K562 (cell line): ENCODE results near the gene C1QTNF6. TPM values are rescaled to one million over a fixed set of nuclear protein-coding genes. Genes with fewer than 3 reads are reported as not detected.

Source experiments
- EP300 ChIP-seq: IDR thresholded peaks from 2 replicates; pipeline ENCODE4 v1.6.1; 2012; ENCODE audit warnings: low read length, improper control_type of control experiment
- MCM5 ChIP-seq: fragments of 450-650 bp; IDR thresholded peaks from 2 replicates; pipeline ENCODE4 v1.6.1; 2016; ENCODE audit warnings: low read depth
- MXI1 ChIP-seq: IDR thresholded peaks from 2 replicates; pipeline ENCODE4 v1.6.1; 2011; ENCODE audit warnings: low read depth, mild to moderate bottlenecking, improper control_type of control experiment, low read length
- PHB ChIP-seq: fragments of 250-450 bp; sonication (Bioruptor Pico); IDR thresholded peaks from 2 replicates; pipeline ENCODE4 v1.5.0; 2021
- RERE ChIP-seq: sonication (generic); formaldehyde crosslinking; IDR thresholded peaks from 2 replicates; pipeline ENCODE4 v1.8.0; 2023; ENCODE audit warnings: missing genetic modification reagents, mild to moderate bottlenecking, borderline replicate concordance
- XRCC5 ChIP-seq: fragments of 200-400 bp; formaldehyde crosslinking; IDR thresholded peaks from 2 replicates; pipeline ENCODE4 v1.6.1; 2017; ENCODE audit warnings: low read depth, mild to moderate bottlenecking, low read length
- ZNF124 ChIP-seq: sonication (generic); formaldehyde crosslinking; IDR thresholded peaks from 2 replicates; pipeline ENCODE4 v1.8.1; 2022; ENCODE audit warnings: missing genetic modification reagents
- ZNF133 ChIP-seq: fragments of 250-450 bp; sonication (Bioruptor Pico); IDR thresholded peaks from 2 replicates; pipeline ENCODE4 v1.4.0; 2020; ENCODE audit warnings: mild to moderate bottlenecking
- ZNF79 ChIP-seq: fragments of 250-450 bp; sonication (Bioruptor Pico); IDR thresholded peaks from 2 replicates; pipeline ENCODE4 v1.4.0; 2020; ENCODE audit warnings: low read depth, mild to moderate bottlenecking, moderate library complexity
- polyA plus RNA-seq, 8 experiments: library from polyadenylated mRNA; depleted of rRNA in 4 of 8; stranded (reverse) in 5 of 8; unstranded in 3 of 8; fragments of >200 nt; fragmentation: Nextera tagmentation in 2 of 8; fragmentation: Illumina TruSeq in 1 of 8; extraction: Ambion mirVana in 2 of 8; extraction: Trizol in 1 of 8; gene quantifications; 2 replicates each; pipeline versions ENCODE4 v1.2.1 to v1.2.3, GENCODE V29; 2011 to 2014; ENCODE audit warnings: inconsistent platforms in 1 of 8, missing spikeins in 1 of 8
- total RNA-seq, 7 experiments: library from RNA; depleted of rRNA in 6 of 7; stranded (reverse); fragments of >200 nt in 6 of 7; fragmentation: Illumina TruSeq in 2 of 7; extraction: Trizol in 2 of 7; gene quantifications; 2 replicates each; pipeline versions ENCODE4 v1.2.1 to v1.2.3, GENCODE V29; 2011 to 2021; ENCODE audit warnings: low replicate concordance in 1 of 7

The C1QTNF6 gene
- total and polyA plus RNA-seq, 9 of the 15 experiments (the other 6 are each of a cell fraction or from before 2014, with no cell fraction given), result 0.18 to 0.92 (median 0.55) TPM

- no peak for TF ChIP-seq RERE
- TF ChIP-seq XRCC5, result no peak
- TF ChIP-seq ZNF133, result no peak
- TF ChIP-seq PHB (CRISPR knock-in tag), result no peak
- no peak for TF ChIP-seq ZNF124
- TF ChIP-seq EP300, result no peak
- no peak for TF ChIP-seq ZNF79 (CRISPR knock-in tag)
- TF ChIP-seq MXI1, result no peak
- no peak for TF ChIP-seq MCM5
Measured at GRCh38 chr22:37148031-37148651, 39.9 kb downstream of the C1QTNF6 start (continued).
